Testis (tissue), 3 donors: ENCODE data around the gene TSPYL2. TPM values are rescaled to one million over a fixed set of nuclear protein-coding genes. Genes with fewer than 3 reads are reported as not detected.

Source experiments
- DNase-seq: peaks from one replicate; pipeline ENCODE4 v3.0.0-alpha.2; 2019
- H3K27ac ChIP-seq, 2 donors: fragments of 200-600 bp; sonication (generic); one replicate each; pipeline ENCODE4 v1.5.1; 2019
- H3K27me3 ChIP-seq: fragments of 200-600 bp; sonication (generic); one replicate; pipeline ENCODE4 v1.5.1; 2019
- H3K36me3 ChIP-seq: fragments of 200-600 bp; sonication (generic); one replicate; pipeline ENCODE4 v1.5.1; 2017; ENCODE audit warnings: low read depth; ENCODE audit errors: missing control alignments
- H3K4me1 ChIP-seq: fragments of 200-600 bp; sonication (generic); one replicate; pipeline ENCODE4 v1.5.1; 2019
- H3K4me3 ChIP-seq, 2 donors: fragments of 200-600 bp; sonication (generic); one replicate each; pipeline ENCODE4 v1.5.1; 2017 to 2019
- H3K9me3 ChIP-seq: fragments of 200-600 bp; sonication (generic); one replicate; pipeline ENCODE4 v1.5.1; 2017
- POLR2A ChIP-seq: fragments of 450-650 bp; IDR thresholded peaks from one replicate; pipeline ENCODE4 v1.6.1; 2017; ENCODE audit warnings: antibody characterized with exemption, mild to moderate bottlenecking, moderate library complexity
- WGBS, 2 donors: methylation state at CpG; one replicate each; pipeline ENCODE4 v1.1.5; 2018; 5-methylcytosine and 5-hydroxymethylcytosine counted together
- intact Hi-C: fragments of 100-400 bp; cut with DNase I; formaldehyde crosslinking; loops from one replicate; pipeline ENCODE4 v1.15.1; 2023; ENCODE audit warnings: low total_unique reads
- polyA plus RNA-seq: library from polyadenylated mRNA; stranded (reverse); fragments of 350-450 nt; fragmentation: Illumina TruSeq; extraction: RNeasy Lipid Tissue Mini Kit (QIAGEN cat#74804); gene quantifications from one replicate; pipeline ENCODE4 v1.2.3, GENCODE V29; 2014; ENCODE audit warnings: low read depth, low replicate concordance; ENCODE audit not compliant: insufficient read depth
- total RNA-seq, 2 donors: library from RNA; depleted of rRNA; stranded (reverse); fragments of >200 nt; gene quantifications; one replicate each; pipeline ENCODE4 v1.2.3, GENCODE V29; 2016
- TF ChIP-seq, protein P1 (sequence below), 3 experiments: fragments of 450-650 bp in 2 of 3; fragments of 200-600 bp in 1 of 3; sonication (generic) in 1 of 3; IDR thresholded peaks; one replicate each; pipeline ENCODE4 v1.5.1; 2016 to 2019; ENCODE audit warnings: antibody characterized with exemption in 3 of 3, mild to moderate bottlenecking in 2 of 3, moderate library complexity in 1 of 3

Gene TSPYL2
- total and polyA plus RNA-seq, 3 donors from 2014 or later, result 193 to 363 (median 358) TPM

DNA sequence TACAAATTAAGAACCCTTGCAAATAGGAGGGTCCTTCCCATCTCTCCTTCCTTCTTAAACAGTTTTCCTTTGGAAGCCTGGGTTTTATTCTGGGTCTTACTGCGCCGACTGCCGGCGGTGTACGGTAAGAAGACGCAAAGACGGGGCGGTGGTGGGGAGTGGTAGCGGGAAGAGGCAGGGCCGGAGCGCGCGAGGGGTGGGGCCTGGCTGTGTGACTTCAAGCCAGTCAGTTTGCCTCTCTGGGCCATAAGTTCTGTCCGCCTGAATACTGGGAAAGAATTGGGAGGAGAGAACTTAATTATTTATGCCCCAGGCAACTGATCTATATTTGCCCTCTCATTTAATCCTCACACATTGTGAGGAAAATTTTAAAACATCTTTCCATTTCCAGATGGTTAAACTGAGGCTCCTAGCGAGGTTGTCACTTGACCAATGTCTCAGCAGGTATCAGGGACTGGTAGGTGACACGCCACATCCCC, 11.0 kb downstream of the TSPYL2 start:
- peak overlapping the region; percentile 79 to 88 for H3K27ac ChIP-seq
- H3K36me3 ChIP-seq, result no peaks in the 10 kb centered on the region
- H3K27me3 ChIP-seq, result no peaks in the 10 kb centered on the region
- intact Hi-C loops, result no loop called here
- H3K4me3 ChIP-seq, result peak overlapping the region; percentile 63 to 77
- no peaks in the 10 kb centered on the region for H3K9me3 ChIP-seq
- H3K4me1 ChIP-seq, result peaks cover 3% of the 10 kb centered on the region
- TF ChIP-seq, protein P1, sequence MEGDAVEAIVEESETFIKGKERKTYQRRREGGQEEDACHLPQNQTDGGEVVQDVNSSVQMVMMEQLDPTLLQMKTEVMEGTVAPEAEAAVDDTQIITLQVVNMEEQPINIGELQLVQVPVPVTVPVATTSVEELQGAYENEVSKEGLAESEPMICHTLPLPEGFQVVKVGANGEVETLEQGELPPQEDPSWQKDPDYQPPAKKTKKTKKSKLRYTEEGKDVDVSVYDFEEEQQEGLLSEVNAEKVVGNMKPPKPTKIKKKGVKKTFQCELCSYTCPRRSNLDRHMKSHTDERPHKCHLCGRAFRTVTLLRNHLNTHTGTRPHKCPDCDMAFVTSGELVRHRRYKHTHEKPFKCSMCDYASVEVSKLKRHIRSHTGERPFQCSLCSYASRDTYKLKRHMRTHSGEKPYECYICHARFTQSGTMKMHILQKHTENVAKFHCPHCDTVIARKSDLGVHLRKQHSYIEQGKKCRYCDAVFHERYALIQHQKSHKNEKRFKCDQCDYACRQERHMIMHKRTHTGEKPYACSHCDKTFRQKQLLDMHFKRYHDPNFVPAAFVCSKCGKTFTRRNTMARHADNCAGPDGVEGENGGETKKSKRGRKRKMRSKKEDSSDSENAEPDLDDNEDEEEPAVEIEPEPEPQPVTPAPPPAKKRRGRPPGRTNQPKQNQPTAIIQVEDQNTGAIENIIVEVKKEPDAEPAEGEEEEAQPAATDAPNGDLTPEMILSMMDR (IDR thresholded peaks at IDR 0.05), result peak; percentile 33 to 63 (median 50)
- TF ChIP-seq POLR2A, result no peak
- WGBS, 2 donors, result 0% methylated on average over 16 of the region's 16 CpGs
- DNase-seq, result peak; percentile 84

DNA sequence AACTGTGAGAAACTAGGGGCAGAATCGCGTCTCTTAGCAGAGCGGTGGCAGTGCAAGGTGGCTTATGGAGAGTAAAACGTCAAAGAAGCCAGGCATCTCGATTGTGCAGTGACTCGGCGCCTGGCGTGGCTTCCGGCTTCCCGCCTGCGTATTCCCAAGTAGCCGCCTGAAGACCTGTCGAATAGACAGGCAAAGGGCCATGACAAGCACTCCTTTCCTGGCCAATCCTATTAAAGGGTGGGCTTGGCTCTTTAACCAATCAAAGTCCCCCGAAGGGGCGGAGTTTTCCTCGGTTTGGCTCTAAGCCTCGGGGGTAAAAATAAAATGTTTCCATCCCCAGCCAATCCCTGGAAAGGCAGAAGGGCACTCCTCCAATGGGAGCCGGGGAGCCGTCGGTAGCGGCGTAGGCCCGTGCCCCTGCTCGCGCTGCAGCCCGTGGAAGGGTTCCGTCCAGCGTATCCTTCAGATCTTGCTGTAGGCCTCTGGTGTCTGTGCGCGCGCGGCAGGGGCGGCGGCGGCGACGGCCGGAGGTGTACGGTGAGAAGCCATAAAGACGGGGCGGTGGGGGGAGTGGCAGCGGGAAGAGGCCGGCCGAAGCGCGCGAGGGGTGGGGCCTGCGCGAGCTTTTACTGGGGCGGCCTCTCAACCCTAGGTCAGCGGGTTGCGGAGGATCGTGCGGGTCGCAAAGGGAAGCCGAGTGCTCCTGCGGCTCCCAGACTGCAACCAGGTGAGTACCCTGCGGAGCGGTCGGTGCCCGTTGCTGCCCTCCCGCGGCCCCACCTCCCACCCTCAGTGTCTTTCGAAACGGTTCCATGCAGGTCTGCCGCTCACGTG, 11.8 kb downstream of the TSPYL2 start, which contains the start of gene KANTR:
TSS of gene KANTR (plus strand) at position 395 of the 834 bp plus-strand sequence. CDS start 30,131 bp downstream, outside the sequence.
- peak within 1 kb of the TSS; percentile 79 to 88 for H3K27ac ChIP-seq
- peaks cover 3% of the 10 kb centered on the region for H3K4me1 ChIP-seq
- H3K36me3 ChIP-seq, result no peaks in the 10 kb centered on the region
- DNase-seq, result peak; percentile 93
- WGBS, 2 donors, result 0% methylated on average over 10 to 32 of the region's 67 CpGs
- peak within 1 kb of the TSS; percentile 63 to 77 for H3K4me3 ChIP-seq
- H3K9me3 ChIP-seq, result no peaks in the 10 kb centered on the region
- intact Hi-C loops, result no loop called here
- TF ChIP-seq POLR2A, result peak; percentile 14
- TF ChIP-seq, protein P1 (IDR thresholded peaks at IDR 0.05), result no peak
- no peaks in the 10 kb centered on the region for H3K27me3 ChIP-seq

DNA sequence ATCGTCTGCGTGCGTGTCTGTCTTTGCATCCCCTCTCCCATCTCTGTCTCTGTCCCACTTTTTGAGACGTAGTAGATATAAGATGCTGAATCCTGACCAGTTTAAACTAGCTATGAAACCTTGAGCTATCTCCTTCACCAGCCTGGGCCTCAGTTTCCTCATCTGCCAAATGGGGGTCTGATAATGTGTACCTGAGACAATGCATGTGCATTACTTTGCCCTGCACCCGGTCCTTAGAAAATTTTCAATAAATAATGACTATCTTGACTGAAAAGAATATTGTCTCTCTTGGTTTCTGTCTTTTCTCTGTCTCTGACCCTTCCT, 12.4 kb downstream of the TSPYL2 start:
- intact Hi-C loops, result no loop called here
- Histone ChIP-seq H3K27me3 (no peaks in the 10 kb centered on the region), H3K4me3 (peak overlapping the region; percentile 63 to 77), H3K9me3 (no peaks in the 10 kb centered on the region), H3K27ac (peak overlapping the region; percentile 79 to 84), H3K4me1 (peaks cover 3% of the 10 kb centered on the region), H3K36me3 (no peaks in the 10 kb centered on the region)
- 0 to 1% methylated on average over 1 to 5 of the region's 5 CpGs for WGBS, 2 donors
- DNase-seq, result no peak
- TF ChIP-seq POLR2A, result no peak
- TF ChIP-seq, protein P1 (IDR thresholded peaks at IDR 0.05), result no peak

DNA sequence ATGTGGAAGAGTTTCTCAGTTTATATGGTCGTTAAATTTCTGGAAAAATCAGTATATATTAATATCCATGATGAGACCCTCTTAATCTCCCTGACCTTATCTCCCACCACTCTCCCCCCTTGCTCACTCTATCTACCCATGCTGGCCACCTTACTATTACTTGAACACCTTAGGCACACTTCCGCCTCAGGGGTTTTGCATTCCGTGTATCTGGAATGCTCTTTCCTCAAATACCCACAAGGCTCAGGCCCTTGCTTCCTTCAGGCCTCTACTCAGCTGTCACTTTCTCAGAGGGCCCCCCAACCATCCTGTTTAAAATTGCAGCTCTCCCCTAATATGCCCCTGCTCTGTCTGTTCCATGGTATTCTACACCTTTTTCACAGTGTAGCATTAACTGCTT, 13.6 kb downstream of the TSPYL2 start:
- Histone ChIP-seq H3K4me1 (peaks cover 3% of the 10 kb centered on the region), H3K36me3 (no peaks in the 10 kb centered on the region), H3K27me3 (no peaks in the 10 kb centered on the region), H3K4me3 (no peak overlapping the region), H3K9me3 (no peaks in the 10 kb centered on the region), H3K27ac (no peak overlapping the region)
- TF ChIP-seq, protein P1 (IDR thresholded peaks at IDR 0.05), result no peak
- TF ChIP-seq POLR2A, result no peak
- intact Hi-C loops, result no loop called here
- 78 to 86% methylated on average over 3 of the region's 3 CpGs for WGBS, 2 donors
- DNase-seq, result no peak
